ENCODE data around the gene KPNB1.

KPNB1 gene

DNA sequence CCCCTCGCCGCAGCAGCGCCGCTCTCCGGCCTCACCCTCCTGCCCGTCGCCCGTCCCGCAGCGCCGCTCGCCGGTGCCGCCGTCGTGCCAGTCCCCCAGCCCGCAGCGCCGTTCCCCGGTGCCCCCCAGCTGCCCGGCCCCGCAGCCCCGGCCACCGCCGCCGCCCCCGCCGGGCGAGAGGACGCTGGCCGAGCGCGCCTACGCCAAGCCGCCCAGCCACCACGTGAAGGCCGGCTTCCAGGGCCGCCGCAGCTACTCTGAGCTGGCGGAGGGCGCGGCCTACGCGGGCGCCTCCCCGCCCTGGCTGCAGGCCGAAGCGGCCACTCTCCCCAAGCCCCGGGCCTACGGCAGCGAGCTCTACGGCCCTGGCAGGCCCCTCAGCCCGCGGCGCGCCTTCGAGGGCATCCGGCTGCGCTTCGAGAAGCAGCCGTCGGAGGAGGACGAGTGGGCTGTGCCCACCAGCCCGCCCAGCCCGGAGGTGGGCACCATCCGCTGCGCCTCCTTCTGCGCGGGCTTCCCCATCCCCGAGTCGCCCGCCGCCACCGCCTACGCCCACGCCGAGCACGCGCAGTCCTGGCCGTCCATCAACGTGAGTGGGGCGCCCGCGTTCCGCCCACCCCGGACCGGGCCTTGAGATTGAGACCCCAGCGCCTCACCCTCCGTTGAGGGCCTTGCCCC lies 59.3 kb downstream of the KPNB1 start:
- TF ChIP-seq NFIC (IDR thresholded peaks at IDR 0.05) (no peak), EGR1 (IDR thresholded peaks at IDR 0.05) (no peak), TAF1 (IDR thresholded peaks at IDR 0.05; ENCODE audit: low read depth) (no peak), TCF12 (IDR thresholded peaks at IDR 0.05; ENCODE audit: low read depth) (no peak), CREB1 (IDR thresholded peaks at IDR 0.05; ENCODE audit: low read depth) (no peak), TEAD4 (IDR thresholded peaks at IDR 0.05) (no peak), CEBPB (IDR thresholded peaks at IDR 0.05) (no peak), FOXM1 (IDR thresholded peaks at IDR 0.05; ENCODE audit: borderline replicate concordance, low read depth) (no peak), YY1 (IDR thresholded peaks at IDR 0.05; ENCODE audit: low read depth) (no peak), ZBTB7A (IDR thresholded peaks at IDR 0.05; ENCODE audit: low read depth) (no peak), EP300 (IDR thresholded peaks at IDR 0.05; ENCODE audit: borderline replicate concordance) (no peak), RAD21 (IDR thresholded peaks at IDR 0.05; ENCODE audit: low read depth) (no peak)
- TF ChIP-seq, protein P1, sequence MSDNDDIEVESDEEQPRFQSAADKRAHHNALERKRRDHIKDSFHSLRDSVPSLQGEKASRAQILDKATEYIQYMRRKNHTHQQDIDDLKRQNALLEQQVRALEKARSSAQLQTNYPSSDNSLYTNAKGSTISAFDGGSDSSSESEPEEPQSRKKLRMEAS (IDR thresholded peaks at IDR 0.05) = no peak
- TF ChIP-seq, protein P2, sequence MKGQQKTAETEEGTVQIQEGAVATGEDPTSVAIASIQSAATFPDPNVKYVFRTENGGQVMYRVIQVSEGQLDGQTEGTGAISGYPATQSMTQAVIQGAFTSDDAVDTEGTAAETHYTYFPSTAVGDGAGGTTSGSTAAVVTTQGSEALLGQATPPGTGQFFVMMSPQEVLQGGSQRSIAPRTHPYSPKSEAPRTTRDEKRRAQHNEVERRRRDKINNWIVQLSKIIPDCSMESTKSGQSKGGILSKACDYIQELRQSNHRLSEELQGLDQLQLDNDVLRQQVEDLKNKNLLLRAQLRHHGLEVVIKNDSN (IDR thresholded peaks at IDR 0.05) = no peak
- TF ChIP-seq, protein P3, sequence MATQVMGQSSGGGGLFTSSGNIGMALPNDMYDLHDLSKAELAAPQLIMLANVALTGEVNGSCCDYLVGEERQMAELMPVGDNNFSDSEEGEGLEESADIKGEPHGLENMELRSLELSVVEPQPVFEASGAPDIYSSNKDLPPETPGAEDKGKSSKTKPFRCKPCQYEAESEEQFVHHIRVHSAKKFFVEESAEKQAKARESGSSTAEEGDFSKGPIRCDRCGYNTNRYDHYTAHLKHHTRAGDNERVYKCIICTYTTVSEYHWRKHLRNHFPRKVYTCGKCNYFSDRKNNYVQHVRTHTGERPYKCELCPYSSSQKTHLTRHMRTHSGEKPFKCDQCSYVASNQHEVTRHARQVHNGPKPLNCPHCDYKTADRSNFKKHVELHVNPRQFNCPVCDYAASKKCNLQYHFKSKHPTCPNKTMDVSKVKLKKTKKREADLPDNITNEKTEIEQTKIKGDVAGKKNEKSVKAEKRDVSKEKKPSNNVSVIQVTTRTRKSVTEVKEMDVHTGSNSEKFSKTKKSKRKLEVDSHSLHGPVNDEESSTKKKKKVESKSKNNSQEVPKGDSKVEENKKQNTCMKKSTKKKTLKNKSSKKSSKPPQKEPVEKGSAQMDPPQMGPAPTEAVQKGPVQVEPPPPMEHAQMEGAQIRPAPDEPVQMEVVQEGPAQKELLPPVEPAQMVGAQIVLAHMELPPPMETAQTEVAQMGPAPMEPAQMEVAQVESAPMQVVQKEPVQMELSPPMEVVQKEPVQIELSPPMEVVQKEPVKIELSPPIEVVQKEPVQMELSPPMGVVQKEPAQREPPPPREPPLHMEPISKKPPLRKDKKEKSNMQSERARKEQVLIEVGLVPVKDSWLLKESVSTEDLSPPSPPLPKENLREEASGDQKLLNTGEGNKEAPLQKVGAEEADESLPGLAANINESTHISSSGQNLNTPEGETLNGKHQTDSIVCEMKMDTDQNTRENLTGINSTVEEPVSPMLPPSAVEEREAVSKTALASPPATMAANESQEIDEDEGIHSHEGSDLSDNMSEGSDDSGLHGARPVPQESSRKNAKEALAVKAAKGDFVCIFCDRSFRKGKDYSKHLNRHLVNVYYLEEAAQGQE (IDR thresholded peaks at IDR 0.05; ENCODE audit: low read depth) = no peak

GRCh38 chr17:47709594-47709993 lies 59.9 kb downstream of the KPNB1 start:
- TF ChIP-seq, protein P3 (IDR thresholded peaks at IDR 0.05; ENCODE audit: low read depth) = no peak
- TF ChIP-seq, protein P1 (IDR thresholded peaks at IDR 0.05) = no peak
- no peak for TF ChIP-seq TAF1 (IDR thresholded peaks at IDR 0.05; ENCODE audit: low read depth)
- no peak for TF ChIP-seq FOXM1 (IDR thresholded peaks at IDR 0.05; ENCODE audit: borderline replicate concordance, low read depth)
- no peak for TF ChIP-seq ZBTB7A (IDR thresholded peaks at IDR 0.05; ENCODE audit: low read depth)
- no peak for TF ChIP-seq NFIC (IDR thresholded peaks at IDR 0.05)
- TF ChIP-seq EP300 (IDR thresholded peaks at IDR 0.05; ENCODE audit: borderline replicate concordance) = no peak
- no peak for TF ChIP-seq RAD21 (IDR thresholded peaks at IDR 0.05; ENCODE audit: low read depth)
- TF ChIP-seq, protein P2 (IDR thresholded peaks at IDR 0.05) = no peak

DNA sequence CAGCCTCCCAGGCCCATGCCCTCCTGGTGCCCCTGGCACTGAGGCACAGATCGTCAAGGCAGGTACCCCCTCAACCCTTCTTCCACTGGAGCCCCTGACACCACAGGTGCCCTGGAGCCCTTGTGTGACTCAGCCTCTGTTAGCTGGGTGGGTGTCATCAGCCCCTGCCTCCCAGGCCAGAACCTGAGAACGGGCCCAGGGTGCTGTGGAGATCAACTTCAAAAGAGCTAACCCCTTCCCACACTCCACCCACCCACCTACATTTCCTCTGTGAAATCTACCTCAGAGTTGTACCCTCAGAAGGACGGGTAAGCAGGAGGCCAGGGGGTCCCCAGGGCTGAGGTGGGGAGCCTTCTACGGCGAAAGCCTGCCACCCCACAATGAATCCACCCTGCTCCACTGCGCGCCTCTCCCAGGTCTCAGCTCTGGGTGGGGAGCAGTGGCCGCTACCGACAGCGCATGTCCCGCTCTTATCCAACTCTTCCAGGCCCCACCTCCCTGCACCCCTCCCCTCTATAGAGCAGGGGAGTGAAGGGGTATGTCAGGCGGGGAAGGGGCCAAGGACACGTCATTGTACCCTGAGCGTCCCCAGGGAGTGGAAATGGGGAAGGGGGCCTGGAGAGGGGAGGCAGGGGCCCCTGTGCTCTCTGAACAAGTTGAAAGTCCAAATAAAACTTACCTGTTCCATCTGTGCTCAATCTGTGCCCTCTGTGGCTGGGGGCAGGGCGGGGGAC lies 61.8 kb downstream of the KPNB1 start:
- TF ChIP-seq FOXM1 (IDR thresholded peaks at IDR 0.05; ENCODE audit: borderline replicate concordance, low read depth) = no peak
- no peak for TF ChIP-seq TCF12 (IDR thresholded peaks at IDR 0.05; ENCODE audit: low read depth)
- TF ChIP-seq, protein P1 (IDR thresholded peaks at IDR 0.05) = no peak
- no peak for TF ChIP-seq NFIC (IDR thresholded peaks at IDR 0.05)
- TF ChIP-seq YY1 (IDR thresholded peaks at IDR 0.05; ENCODE audit: low read depth) = no peak
- TF ChIP-seq ZBTB7A (IDR thresholded peaks at IDR 0.05; ENCODE audit: low read depth) = no peak
- TF ChIP-seq, protein P2 (IDR thresholded peaks at IDR 0.05) = no peak
- TF ChIP-seq, protein P3 (IDR thresholded peaks at IDR 0.05; ENCODE audit: low read depth) = no peak
- TF ChIP-seq CREB1 (IDR thresholded peaks at IDR 0.05; ENCODE audit: low read depth) = no peak
- TF ChIP-seq EGR1 (IDR thresholded peaks at IDR 0.05) = no peak
- TF ChIP-seq TEAD4 (IDR thresholded peaks at IDR 0.05) = no peak
- no peak for TF ChIP-seq RAD21 (IDR thresholded peaks at IDR 0.05; ENCODE audit: low read depth)
- no peak for TF ChIP-seq EP300 (IDR thresholded peaks at IDR 0.05; ENCODE audit: borderline replicate concordance)
- TF ChIP-seq CEBPB (IDR thresholded peaks at IDR 0.05) = no peak
- no peak for TF ChIP-seq TAF1 (IDR thresholded peaks at IDR 0.05; ENCODE audit: low read depth)

Measured in Ishikawa (cell line).